HG02678 (cell line): ENCODE data around the gene AAGAB.
"Not testable (repeated sequence)": the region's sequence is repeated elsewhere in the genome, so short reads cannot be mapped to it uniquely, and the experiment has no call there.

ENCODE experiments used
- ATAC-seq: cut with Tn5 transposase; IDR thresholded peaks from one replicate; pipeline ENCODE4 v1.9.1; 2021; ENCODE audit warnings: mild to moderate bottlenecking, moderate library complexity; ENCODE audit not compliant: unreplicated experiment

Gene AAGAB

DNA sequence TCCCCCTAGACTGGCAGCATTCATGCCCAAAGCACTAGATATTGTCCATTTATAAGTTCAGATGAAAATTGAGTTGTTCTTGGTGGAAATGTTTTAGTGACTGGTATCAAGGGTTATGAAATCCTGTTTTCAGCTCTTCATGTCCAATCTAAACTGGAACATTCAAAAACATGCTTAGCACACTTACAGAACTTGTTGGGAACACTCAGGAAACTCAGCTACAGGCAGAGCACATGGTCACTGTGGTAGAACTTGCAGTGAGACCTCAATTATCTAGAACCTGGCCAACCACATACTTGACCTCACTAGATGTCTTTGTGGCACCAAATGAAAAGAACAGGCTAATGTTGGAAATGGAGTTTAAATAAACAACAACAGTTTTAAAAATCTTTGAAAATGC, 100.2 kb downstream of the AAGAB start:
- ATAC-seq: no peak

DNA sequence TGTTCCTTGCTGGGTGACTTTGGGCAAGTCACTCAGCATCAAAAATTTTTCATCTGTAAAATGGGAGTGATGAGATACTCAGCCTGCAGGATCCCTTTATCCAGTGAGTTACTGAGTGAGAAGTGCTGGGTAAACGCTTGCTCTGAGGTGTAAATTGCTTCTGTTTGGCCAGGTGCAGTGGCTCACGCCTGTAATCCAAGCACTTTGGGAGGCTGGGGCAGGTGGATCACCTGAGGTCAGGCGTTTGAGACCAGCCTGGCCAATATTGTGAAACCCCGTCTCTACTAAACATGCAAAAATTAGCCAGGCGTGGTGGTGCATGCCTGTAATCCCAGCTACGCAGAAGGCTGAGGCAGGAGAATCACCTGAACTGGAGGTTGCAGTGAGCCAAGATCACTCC, 101.4 kb downstream of the AAGAB start:
- not testable (repeated sequence) for ATAC-seq

DNA sequence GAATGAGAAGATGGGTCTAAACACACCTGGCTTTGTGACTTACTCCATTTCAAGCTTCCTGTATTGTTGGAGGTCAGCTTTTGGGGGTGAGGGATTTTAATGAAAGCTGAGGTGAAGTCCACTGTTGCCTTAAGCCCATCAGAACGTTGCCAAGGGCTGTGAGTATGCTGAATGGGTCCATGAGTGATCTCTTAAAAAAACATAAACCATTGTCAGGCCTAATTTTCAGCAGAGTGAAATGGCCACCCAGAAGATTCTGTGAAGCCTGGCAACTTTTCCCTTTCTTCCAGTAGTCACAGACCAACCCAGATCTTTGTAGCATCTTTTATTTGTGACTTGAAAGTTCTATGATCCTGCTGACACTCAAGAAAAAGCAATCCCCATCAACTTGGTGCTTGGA, 102.0 kb downstream of the AAGAB start:
- ATAC-seq: no peak
